CD4-positive, alpha-beta T cell treated with Interleukin-21 for 1 hour (primary cell): Measurements from ENCODE around the gene TEKT2.
A peak's percentile ranks its signal among the peaks of the same experiment; 100 is the strongest.

Source experiments
- DNase-seq: peaks from one replicate; pipeline ENCODE4 v3.0.0-alpha.2; 2020

Gene TEKT2

GRCh38 chr1:36132029-36132428 is 48.1 kb downstream of the TEKT2 start:
- DNase-seq: no peak

- DNase-seq: no peak
Measured at GRCh38 chr1:36133484-36133883, 49.6 kb downstream of the TEKT2 start.

GRCh38 chr1:36134031-36134430 is 50.1 kb downstream of the TEKT2 start:
- no peak for DNase-seq

- DNase-seq: peak; percentile 34
Measured at GRCh38 chr1:36134505-36135329, 50.8 kb downstream of the TEKT2 start.

- no peak for DNase-seq
Measured at GRCh38 chr1:36135330-36135667, 51.4 kb downstream of the TEKT2 start.

- no peak for DNase-seq
Measured at GRCh38 chr1:36135796-36136195, 51.9 kb downstream of the TEKT2 start.

GRCh38 chr1:36136535-36136934 is 52.6 kb downstream of the TEKT2 start:
- no peak for DNase-seq

GRCh38 chr1:36137226-36137625 is 53.3 kb downstream of the TEKT2 start:
- DNase-seq: no peak

- no peak for DNase-seq
Measured at GRCh38 chr1:36137776-36138175, 53.9 kb downstream of the TEKT2 start.
